ACC112 (cell line): Measurements from ENCODE around the gene CDH23.

Source experiments
- H2AFZ ChIP-seq: fragments of 200-600 bp; sonication (generic); one replicate; pipeline ENCODE4 v1.6.0; 2017; ENCODE audit warnings: antibody characterized with exemption, low read length; ENCODE audit not compliant: unreplicated experiment
- H3K27ac ChIP-seq: fragments of 200-600 bp; sonication (generic); 2 replicates; pipeline ENCODE4 v1.5.1; 2014; ENCODE audit warnings: low read depth, mild to moderate bottlenecking, antibody characterized with exemption, low read length, moderate library complexity
- H3K27me3 ChIP-seq: fragments of 200-600 bp; sonication (generic); 2 replicates; pipeline ENCODE4 v1.6.1; 2014; ENCODE audit warnings: mild to moderate bottlenecking, antibody characterized with exemption, low read length, moderate library complexity, mixed read lengths; ENCODE audit not compliant: insufficient read depth
- H3K36me3 ChIP-seq: fragments of 200-600 bp; sonication (generic); 2 replicates; pipeline ENCODE4 v1.6.1; 2016; ENCODE audit warnings: mild to moderate bottlenecking, antibody characterized with exemption, low read length, moderate library complexity, mixed read lengths; ENCODE audit not compliant: insufficient read depth
- H3K4me1 ChIP-seq: fragments of 200-600 bp; sonication (generic); one replicate; pipeline ENCODE4 v1.6.1; 2016; ENCODE audit warnings: low read length, mixed read lengths; ENCODE audit not compliant: insufficient read depth, unreplicated experiment, control insufficient read depth
- H3K4me3 ChIP-seq: fragments of 200-600 bp; sonication (generic); 2 replicates; pipeline ENCODE4 v1.5.1; 2014; ENCODE audit warnings: mild to moderate bottlenecking, low read depth, low read length
- H3K79me2 ChIP-seq: fragments of 200-600 bp; sonication (generic); one replicate; pipeline ENCODE4 v1.6.0; 2016; ENCODE audit warnings: low read length; ENCODE audit not compliant: control insufficient read depth, unreplicated experiment, insufficient read depth

CDH23 gene

DNA sequence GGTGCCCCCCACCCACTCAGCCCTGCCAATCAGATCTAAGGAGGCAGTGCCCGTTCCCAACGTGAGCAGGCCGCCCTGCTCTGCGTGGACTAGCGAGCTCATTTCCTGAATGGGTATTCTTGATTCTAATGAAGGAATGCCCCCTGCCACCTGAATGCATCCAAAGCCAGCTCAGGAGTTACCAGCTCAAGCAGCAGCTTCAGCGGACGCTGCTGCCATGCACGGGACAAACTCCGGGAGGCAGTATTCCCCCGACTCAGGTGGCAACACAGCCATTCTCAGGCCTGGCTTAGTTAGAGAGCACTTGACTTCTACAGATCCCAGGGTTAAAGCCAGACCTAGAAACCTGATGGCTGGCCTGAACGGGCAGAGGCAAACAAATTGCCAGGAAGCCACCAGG lies 428.5 kb downstream of the CDH23 start:
- Histone ChIP-seq H3K79me2 (no peaks in the 10 kb centered on the region), H3K4me1 (no peaks in the 10 kb centered on the region), H3K27me3 (no peaks in the 10 kb centered on the region), H3K4me3 (no peak overlapping the region), H3K36me3 (peaks cover 48% of the 10 kb centered on the region), H2AFZ (no peak overlapping the region), H3K27ac (no peak overlapping the region)

DNA sequence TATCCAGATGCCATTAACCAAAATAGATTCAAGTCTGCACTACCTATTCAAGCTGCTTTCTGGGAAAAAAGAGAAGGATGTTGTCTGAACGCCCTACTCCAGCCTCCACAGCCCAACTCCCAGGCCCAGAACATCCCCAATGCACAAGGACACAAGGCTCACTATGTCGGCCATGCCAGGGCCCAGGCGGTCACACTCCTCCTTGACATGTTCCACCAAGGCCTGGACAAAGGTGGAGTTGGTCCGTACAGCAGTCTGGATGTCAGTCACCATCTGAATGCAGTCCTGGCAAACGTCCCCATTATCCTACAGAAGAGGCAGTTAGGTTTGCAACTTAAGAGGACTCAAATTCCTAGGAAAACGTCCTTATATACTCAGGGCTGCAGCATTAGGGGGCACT lies 431.1 kb downstream of the CDH23 start:
- Histone ChIP-seq H3K27ac (no peak overlapping the region), H3K4me3 (no peak overlapping the region)

DNA sequence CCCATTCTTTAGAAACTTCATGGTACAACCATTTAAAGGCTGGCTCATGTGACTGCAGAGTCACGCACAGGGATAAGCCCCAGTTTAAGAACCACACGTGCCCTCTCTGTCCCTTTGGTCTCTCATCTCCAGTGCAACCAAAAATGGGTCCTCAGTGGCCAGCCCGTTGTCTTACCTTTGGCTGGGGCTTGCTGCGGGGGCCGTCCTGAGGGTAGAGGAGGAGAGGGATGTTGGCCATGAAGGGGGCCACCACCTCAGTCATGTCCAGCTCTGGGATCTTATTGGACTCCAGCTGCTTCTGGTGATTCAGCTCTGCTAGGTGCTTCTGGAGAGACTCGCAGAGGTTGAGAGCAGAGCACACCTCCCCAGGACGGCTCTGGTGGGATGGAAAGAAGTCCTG lies 432.0 kb downstream of the CDH23 start:
- Histone ChIP-seq H3K79me2 (peaks cover 26% of the 10 kb centered on the region), H3K4me3 (no peak overlapping the region), H3K27me3 (no peaks in the 10 kb centered on the region), H3K27ac (no peak overlapping the region), H3K4me1 (peaks cover 13% of the 10 kb centered on the region), H2AFZ (no peak overlapping the region), H3K36me3 (peaks cover 44% of the 10 kb centered on the region)

More for the DNA sequence above, 431.1 kb downstream of the CDH23 start:
- H3K27me3 ChIP-seq = no peaks in the 10 kb centered on the region
- H3K36me3 ChIP-seq = peaks cover 44% of the 10 kb centered on the region
- peaks cover 13% of the 10 kb centered on the region for H3K4me1 ChIP-seq
- H2AFZ ChIP-seq = no peak overlapping the region
- H3K79me2 ChIP-seq = peaks cover 18% of the 10 kb centered on the region

DNA sequence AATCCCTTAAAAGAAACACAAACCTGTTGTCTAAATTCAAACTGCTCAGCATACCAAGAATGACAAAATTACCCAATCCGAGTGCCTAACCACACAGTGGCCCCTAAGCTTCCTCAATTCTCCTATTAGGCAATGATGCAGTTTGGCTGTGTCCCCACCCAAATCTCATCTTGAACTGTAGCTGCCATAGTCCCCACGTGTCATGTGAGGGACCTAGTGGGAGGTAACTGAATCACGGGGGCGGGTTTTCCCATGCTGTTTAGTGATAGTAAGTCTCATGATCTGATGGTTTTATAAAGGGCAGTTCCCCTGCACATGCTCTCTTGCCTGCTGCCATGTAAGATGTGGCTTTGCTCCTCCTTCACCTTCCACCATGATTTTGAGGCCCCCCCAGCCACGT lies 432.5 kb downstream of the CDH23 start:
- Histone ChIP-seq H3K36me3 (peaks cover 41% of the 10 kb centered on the region), H3K27ac (no peak overlapping the region), H3K4me3 (no peak overlapping the region), H3K79me2 (peaks cover 31% of the 10 kb centered on the region), H3K4me1 (peaks cover 13% of the 10 kb centered on the region), H2AFZ (no peak overlapping the region), H3K27me3 (no peaks in the 10 kb centered on the region)

DNA sequence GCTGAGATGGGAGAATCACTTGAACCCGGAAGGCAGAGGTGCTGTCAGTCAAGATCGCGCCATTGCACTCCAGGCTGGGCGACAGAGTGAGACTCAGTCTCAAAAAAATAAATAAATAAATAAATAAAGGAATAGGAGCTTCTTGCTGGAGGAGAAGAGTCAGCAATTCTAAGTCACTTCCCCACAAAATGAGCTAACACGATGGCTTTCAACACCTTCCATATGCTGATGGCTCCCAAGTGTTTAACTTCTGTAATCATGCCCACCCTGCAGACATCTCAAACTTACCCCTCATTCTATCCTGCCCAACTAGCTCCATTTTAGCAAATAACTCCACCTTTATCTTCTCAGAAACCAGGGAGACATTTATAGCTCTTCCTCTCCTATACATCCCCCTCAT lies 433.2 kb downstream of the CDH23 start:
- H3K27ac ChIP-seq = no peak overlapping the region
- H3K79me2 ChIP-seq = peaks cover 37% of the 10 kb centered on the region
- no peak overlapping the region for H3K4me3 ChIP-seq
- H2AFZ ChIP-seq = no peak overlapping the region
- H3K36me3 ChIP-seq = peaks cover 34% of the 10 kb centered on the region
- peaks cover 16% of the 10 kb centered on the region for H3K4me1 ChIP-seq
- H3K27me3 ChIP-seq = no peaks in the 10 kb centered on the region

DNA sequence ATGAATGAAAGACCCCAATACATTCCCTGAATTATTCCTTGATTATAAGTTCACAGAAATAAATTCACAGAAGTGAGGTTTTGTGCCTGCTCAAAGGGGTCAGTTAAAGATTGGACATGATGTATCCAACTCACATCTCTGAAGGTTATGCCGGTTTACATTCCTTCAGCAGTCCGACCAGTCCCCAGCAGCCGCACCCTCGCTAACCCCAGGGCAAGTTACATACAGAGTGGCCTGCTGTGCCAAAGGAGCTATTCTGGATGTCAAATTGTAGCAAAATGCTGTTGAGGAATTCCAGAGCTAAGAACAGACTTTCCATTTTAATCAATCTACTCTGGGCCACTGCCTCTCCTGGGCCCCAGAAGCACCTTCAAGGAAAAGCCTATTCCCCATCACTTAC lies 434.0 kb downstream of the CDH23 start:
- Histone ChIP-seq H3K27me3 (no peaks in the 10 kb centered on the region), H3K36me3 (peaks cover 32% of the 10 kb centered on the region), H3K4me1 (peaks cover 22% of the 10 kb centered on the region), H3K79me2 (peaks cover 44% of the 10 kb centered on the region), H2AFZ (no peak overlapping the region), H3K4me3 (no peak overlapping the region), H3K27ac (no peak overlapping the region)

DNA sequence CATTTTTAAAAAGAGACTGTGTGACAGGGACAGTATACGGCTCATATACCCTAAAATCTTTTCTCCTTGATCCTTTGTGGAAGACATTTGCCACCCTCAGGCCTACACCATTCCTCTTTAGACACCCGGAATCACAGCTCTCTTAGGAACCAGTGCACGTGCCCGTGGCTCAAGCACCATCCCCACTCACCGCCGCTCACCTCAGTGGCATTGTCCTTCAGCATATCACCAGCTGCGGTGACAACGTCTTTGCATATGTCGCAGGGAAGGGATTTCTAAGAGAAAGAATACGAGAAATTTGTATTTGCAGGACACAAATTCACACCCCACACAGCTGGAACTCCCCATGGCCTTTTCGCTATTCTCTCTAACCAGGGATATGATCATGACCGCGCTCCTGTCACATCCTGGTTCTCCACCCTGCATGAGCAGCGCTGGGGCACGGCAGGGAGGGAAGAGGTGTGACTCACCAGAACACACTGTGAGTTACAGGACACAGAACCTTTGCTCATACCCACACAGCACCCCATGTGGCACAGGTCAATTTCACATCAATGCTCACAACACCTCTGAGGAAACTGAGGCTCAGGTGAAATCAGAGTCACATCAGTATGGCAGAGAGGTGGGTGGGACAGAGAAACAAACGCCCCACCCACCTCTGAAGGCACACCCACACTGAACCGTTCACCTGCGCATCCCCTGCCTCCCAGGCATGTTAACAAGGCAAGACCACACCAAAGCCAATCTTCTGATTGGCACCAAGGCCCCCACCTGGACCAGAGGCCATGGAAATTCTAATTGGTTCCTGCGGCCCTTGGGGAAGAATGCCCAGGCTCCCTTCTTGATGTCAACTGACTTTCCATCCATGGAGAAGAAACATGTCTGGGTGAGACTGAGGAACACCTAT lies 435.2 kb downstream of the CDH23 start:
- H3K36me3 ChIP-seq = peaks cover 27% of the 10 kb centered on the region
- no peak overlapping the region for H3K27ac ChIP-seq
- H3K79me2 ChIP-seq = peaks cover 51% of the 10 kb centered on the region
- peaks cover 31% of the 10 kb centered on the region for H3K4me1 ChIP-seq
- H3K4me3 ChIP-seq = no peak overlapping the region
- no peak overlapping the region for H2AFZ ChIP-seq
- H3K27me3 ChIP-seq = no peaks in the 10 kb centered on the region

DNA sequence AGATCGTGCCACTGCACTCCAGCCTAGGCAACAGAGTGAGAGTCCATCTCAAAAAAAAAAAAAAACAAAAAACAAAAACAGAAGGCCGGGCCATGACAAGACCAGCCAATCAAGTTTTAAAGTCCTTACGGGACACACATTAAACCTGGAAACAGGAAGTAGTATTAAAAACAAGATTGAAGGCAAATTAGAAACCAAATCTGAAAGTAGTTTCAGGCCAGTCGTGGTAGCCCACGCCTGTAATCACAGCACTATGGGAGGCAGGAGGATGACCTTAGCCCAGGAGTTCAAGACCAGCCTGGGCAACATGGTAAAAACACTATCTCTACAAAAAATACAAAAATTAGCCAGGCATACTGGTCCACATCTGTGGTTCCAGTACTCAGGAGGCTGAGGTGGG lies 436.2 kb downstream of the CDH23 start:
- Histone ChIP-seq H3K27ac (no peak overlapping the region), H3K27me3 (no peaks in the 10 kb centered on the region), H2AFZ (no peak overlapping the region), H3K4me3 (no peak overlapping the region), H3K4me1 (peaks cover 42% of the 10 kb centered on the region), H3K36me3 (peaks cover 22% of the 10 kb centered on the region), H3K79me2 (peaks cover 62% of the 10 kb centered on the region)

DNA sequence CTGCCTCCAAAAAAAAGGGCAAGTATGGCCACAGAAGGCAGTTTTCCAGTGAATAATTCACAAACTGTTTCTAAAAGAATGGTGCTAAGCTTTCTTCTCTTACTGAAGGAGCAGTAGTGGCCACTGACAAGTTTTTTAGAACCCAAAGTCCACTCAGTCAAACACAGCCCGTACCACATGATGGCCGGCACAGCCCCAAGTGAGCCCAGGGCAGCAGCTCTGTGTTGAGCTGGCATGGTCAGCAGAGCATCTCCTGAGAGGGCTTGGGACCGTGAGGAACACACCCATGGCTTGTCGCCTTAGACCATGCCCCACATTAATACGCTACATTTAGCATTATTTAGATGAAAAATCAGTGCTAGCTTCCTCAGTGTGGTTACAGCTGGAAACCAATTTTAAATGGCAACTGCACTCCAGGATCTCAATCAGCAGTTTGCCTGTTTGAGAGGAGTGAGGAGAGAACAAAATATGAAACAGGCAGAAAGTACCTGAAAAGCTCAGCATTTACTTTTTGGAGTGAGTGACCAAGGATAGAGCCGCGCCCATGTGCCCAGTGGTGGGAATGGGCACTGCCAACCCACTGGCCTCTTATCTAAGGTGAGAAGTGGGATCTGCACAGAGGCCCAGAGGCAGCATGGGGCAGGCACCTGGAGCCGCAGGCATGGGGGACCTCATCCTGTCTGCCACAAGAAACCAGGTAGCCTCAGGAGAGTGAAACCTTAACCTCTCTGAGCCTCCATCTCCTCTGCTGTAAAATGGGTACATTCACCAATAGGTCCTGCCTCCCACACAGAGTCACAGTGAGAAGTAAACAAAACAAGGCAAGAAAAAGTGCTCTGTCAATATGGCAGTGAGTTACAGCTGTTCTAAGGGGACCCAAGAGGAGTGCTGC lies 437.0 kb downstream of the CDH23 start:
- H3K36me3 ChIP-seq = peaks cover 20% of the 10 kb centered on the region
- H3K27me3 ChIP-seq = no peaks in the 10 kb centered on the region
- H3K4me1 ChIP-seq = peaks cover 49% of the 10 kb centered on the region
- no peak overlapping the region for H2AFZ ChIP-seq
- H3K79me2 ChIP-seq = peaks cover 69% of the 10 kb centered on the region
- H3K27ac ChIP-seq = no peak overlapping the region
- H3K4me3 ChIP-seq = no peak overlapping the region

DNA sequence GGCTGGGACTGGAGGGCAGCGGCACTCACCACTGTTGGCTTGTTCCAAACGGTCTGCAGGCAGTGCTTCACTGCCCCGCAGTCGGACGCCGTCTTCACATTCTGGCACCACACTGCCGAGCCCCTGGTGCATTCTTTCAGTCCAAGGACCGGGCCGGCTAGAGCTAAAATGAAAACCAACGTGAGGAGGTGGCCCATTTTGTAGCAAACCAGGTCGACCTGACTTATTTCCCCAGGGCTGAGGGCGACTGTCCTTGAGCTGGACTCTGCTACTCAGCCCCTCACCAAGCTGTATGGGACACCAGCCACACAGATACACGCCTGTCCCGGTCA lies 437.6 kb downstream of the CDH23 start:
- Histone ChIP-seq H3K36me3 (peaks cover 15% of the 10 kb centered on the region), H3K4me1 (peaks cover 56% of the 10 kb centered on the region)

More for the DNA sequence above, 437.6 kb downstream of the CDH23 start:
- peaks cover 73% of the 10 kb centered on the region for H3K79me2 ChIP-seq
- no peak overlapping the region for H3K27ac ChIP-seq
- H3K27me3 ChIP-seq = no peaks in the 10 kb centered on the region
- no peak overlapping the region for H3K4me3 ChIP-seq
- no peak overlapping the region for H2AFZ ChIP-seq
